ENCODE results near the gene IFNA5. TPM values are rescaled to one million over a fixed set of nuclear protein-coding genes. Genes with fewer than 3 reads are reported as not detected.

The IFNA5 gene
- polyA plus RNA-seq, 1 donor = not detected

DNA sequence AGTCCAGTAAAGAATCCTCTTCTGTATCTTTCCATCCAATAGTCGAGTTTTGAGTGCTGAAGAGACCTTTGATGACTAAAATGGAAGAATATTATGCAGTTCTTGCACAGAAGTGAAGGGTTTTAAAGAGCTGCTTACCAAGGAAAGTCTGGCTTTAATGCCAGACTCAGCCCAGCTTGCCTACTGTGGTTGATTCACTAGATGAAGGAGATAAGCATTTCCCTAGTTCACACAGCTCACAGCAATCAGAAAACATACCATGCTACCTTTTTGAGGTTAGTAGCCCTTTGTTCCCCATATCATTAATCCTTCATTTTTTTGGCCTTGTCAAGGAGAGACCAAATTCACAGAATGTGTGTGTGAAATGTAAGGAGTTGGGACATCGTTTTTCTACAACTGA lies 15.3 kb downstream of the IFNA5 start:
- no peak for DNase-seq

DNA sequence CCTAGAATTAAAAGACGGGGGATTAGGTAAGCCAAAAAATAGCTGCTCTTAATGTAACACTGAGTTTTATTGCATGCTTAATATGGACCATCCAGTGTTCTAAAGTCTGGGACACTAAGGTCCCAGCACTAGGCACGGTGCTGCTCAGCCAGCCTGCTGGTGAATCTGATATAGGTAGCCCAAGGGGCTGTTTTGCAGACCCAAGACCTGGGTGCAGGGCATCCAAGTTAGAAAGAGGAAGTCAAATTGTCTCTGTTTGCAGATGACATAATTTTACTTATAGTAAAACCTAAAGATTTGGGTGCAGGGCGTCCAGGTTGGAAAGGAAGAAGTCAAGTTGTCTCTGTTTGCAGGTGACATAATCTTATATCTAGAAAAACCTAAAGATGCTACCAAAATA lies 17.8 kb downstream of the IFNA5 start:
- DNase-seq = no peak

DNA sequence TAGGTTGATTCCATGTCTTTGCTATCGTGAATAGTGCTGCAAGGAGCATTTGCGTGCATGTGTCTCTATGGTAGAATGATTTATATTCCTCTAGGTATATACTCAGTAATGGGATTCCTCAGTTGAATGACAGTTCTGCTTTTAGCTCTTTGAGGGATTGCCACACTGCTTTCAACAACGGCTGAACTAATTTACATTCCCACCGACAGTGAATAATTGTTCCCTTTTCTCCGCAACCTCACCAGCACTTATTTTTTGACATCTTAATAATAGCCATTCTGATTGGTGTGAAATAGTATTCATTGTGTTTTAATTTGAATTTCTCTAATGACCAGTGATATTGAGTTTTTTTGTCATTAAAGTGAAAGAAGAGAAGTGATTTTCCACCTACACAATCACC lies 18.5 kb downstream of the IFNA5 start:
- DNase-seq = no peak

DNA sequence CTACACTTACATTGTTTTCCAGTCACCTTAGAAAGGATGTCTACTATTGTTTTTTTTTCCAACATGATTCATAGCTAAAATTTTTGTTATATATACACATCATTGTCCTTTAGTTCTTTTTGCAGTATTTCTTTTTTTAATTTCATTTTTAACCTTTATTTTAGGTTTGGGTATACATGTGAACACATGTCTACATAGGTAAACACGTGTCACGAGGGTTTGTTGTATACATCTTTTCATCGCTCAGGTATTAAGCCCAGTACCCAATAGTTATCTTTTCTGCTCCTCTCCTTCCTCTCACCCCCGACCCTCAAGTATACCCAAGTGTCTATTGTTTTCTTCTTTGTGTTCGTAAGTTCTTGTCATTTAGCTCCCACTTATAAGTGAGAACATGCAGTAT lies 19.0 kb downstream of the IFNA5 start:
- DNase-seq = no peak

DNA sequence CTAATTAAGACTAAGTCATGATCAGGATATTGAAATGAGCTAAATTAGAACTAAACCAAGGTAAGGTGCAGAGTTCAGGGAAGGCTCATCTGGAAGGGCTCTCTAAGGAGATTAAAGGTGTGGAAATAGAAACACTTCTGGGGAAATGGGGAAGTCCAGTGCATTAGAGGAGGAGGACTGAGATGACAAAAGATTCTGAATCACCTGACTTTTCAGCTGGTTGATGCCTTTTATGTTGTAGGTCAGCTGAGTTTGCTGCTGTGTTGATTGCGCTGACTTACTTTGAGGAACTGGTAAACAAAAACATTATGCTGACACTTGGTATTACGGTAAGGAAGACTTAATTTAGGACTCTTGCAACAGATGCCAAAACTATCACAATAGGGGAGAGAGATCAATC lies 23.8 kb downstream of the IFNA5 start:
- no peak for DNase-seq

DNA sequence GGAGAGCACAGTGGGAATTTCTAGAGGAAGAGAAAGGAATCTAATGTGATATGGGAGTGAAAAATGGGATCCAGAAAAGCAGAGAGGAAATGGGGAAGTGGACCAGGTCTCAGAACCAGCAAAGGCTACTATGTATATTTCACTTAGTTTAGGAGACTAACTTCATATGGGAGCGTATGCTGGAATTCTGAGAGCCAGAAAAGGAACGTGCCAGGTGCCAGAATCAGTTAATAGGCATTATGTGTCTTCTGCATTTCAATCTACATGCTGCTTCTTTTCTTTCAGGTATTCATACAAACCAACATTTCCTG lies 36.8 kb downstream of the IFNA5 start:
- DNase-seq = no peak

DNA sequence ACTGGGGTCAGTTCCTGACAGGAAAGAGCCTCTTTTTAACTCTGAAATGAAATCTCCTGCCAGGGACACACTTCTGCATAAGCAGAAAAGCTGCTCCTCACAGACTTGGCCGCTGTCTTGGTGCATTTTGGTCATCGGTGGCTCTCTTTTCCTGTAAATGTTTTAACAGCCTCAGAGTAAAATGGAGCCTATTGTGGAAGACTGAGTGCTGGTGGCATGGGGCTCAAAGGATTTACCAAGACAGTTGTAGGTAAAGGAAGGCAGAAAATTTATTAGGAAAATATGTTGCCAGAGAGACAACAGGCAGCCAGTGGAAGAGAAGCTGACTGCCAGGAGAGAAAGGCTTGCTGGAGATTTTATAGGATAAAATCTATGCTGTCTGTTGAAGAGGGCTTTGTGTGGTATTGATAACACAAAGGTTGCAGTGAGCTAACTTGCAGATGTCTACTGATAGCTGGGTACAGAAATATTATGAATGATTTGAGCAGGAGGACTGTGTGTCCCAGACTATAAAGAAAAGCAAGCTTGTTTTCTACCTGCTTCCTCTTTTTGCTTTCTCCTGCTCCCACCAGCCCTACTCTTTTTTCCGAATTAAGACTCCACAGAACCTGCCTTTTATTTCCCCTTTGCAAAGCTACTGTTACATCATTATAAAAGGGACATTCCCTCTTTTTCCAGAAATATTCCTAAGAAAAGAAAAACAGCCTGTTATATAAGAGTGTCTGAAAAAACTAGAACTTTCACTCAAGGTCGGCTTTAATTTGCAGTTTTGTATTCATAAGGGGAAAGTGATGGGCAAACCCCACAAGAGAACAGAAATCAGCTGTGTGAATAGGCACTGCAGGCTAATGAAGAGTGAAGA lies 37.4 kb downstream of the IFNA5 start:
- DNase-seq = peak; percentile 66

DNA sequence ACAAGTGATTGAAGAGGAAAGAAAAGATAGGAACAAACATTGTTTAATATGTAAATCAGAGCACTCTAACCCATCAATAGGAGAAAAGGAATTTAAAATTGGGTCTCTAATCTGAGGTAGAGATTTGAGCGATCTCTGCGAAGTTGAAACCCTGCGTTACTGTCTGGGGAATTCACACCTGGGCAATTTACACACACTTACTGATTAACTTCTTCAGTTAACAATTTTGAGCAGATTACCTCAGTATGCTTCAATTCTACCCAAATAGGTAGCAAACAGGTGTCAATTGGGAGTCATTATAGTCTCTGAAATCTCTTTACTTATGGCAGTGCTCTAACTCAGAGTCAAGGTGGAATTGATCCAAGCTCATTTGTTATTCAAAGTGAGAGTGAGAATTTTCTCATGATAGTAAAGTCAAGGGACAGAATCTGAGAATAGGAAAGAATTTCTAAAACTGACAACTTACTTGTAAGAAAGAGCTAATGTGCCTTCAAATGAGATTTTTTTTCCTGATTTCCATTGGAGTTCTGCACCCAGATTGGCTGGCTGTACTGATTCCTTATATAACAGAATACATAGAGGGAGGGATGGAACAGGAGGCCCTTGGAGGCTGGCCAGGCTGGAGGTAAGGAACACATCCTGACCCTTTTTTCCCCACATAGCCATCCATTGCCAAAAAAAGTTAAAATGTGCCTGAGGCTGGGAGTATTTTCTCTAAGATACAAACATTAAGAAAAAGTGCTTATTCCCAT lies 38.2 kb downstream of the IFNA5 start:
- peak; percentile 16 for DNase-seq

DNA sequence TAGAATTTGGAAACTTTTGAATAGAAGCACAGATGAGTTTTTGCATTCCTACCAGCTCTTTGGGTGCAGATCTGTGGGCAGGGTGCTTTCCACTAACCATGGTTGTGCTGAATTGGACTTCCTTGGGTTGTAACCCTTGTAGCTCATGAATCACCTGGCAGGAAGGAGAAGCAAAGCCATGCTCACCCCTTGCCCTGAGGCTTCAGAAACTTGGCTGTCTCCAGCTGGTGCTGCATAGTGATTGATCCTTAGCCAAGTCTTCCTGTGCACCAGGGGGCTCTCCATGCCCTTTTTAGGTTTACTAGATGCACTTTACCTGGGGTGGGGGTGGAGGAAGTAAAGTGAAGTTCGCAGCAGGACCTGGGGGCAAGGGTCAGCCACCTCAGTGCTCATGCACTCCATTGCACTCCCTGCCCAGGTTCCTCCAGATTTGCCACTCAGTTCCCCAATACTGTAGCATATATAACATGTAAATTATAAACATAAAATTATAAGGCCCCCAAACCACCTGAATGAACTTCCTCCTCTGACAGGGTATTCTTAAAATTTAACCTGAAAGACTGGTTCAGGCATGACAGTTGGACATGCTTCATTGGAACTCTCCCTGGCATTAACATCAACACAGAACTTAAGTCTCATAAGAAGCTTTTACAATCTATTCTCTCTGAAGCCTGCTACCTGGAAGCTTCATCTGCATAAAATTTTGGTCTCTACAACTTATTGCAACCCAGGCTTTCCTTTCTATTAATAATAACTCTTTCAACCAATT lies 39.5 kb downstream of the IFNA5 start:
- no peak for DNase-seq

DNA sequence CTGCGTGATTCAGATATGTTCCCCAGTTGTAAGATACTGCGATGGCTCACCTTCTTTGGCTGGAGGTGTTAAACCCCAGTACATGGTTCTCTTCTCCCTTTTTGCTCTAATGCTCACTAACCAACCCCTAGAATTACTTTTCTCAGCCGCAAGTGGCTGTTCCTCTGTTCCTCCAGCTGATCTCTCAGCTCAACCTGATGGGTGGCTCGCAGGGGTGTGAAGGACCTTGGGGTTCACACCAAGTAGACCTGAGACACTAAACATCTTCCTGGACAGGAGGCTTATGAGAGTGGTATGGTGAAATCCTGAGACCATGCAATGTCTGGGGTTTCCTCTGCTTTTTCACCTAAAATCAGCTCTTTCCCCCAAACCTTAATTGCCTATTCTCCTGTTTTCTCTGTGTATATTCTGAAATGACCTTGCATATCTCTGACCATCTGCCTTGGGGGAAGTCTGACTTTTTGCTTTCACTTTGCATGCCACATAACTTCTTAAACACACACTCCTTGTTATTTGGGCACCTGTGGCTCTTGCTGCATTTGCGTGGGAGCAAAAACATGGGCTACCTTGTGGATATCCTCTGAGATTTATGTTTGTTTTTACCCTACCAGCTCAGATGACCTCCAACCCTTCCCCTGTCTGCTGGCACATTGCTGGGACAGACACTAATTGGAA lies 49.4 kb downstream of the IFNA5 start:
- DNase-seq = no peak

Other genes starting within 250 kb of the IFNA5 start
- not detected for gene IFNB1, start 227.4 kb downstream of the IFNA5 start, polyA plus RNA-seq (ENCODE audit: insufficient read length)
- gene IFNW1, start 163.5 kb downstream of the IFNA5 start, polyA plus RNA-seq (ENCODE audit: insufficient read length) = not detected
- not detected for gene IFNA21, start 138.7 kb downstream of the IFNA5 start, polyA plus RNA-seq (ENCODE audit: insufficient read length)
- gene IFNA4, start 117.7 kb downstream of the IFNA5 start, polyA plus RNA-seq (ENCODE audit: insufficient read length) = not detected
- gene IFNA7, start 103.1 kb downstream of the IFNA5 start, polyA plus RNA-seq (ENCODE audit: insufficient read length) = not detected
- not detected for gene IFNA10, start 98.2 kb downstream of the IFNA5 start, polyA plus RNA-seq (ENCODE audit: insufficient read length)
- not detected for gene IFNA16, start 88.0 kb downstream of the IFNA5 start, polyA plus RNA-seq (ENCODE audit: insufficient read length)
- gene IFNA17, start 77.1 kb downstream of the IFNA5 start, polyA plus RNA-seq (ENCODE audit: insufficient read length) = not detected
- not detected for gene IFNA14, start 65.3 kb downstream of the IFNA5 start, polyA plus RNA-seq (ENCODE audit: insufficient read length)
- gene KLHL9, start 30.1 kb upstream of the IFNA5 start, polyA plus RNA-seq (ENCODE audit: insufficient read length) = 19.6 TPM
- gene IFNA6, start 45.6 kb upstream of the IFNA5 start, polyA plus RNA-seq (ENCODE audit: insufficient read length) = not detected
- gene IFNA13, start 62.7 kb upstream of the IFNA5 start, polyA plus RNA-seq (ENCODE audit: insufficient read length) = not detected
- not detected for gene IFNA2, start 80.1 kb upstream of the IFNA5 start, polyA plus RNA-seq (ENCODE audit: insufficient read length)
- gene IFNA8, start 103.8 kb upstream of the IFNA5 start, polyA plus RNA-seq (ENCODE audit: insufficient read length) = not detected
- not detected for gene IFNA1, start 135.1 kb upstream of the IFNA5 start, polyA plus RNA-seq (ENCODE audit: insufficient read length)
- not detected for gene IFNE, start 177.0 kb upstream of the IFNA5 start, polyA plus RNA-seq (ENCODE audit: insufficient read length)